WTC11 (cell line): ENCODE data around the gene SEMA7A. TPM values are rescaled to one million over a fixed set of nuclear protein-coding genes. Genes with fewer than 3 reads are reported as not detected.

Experiments used
- ATAC-seq: fragments of 200-7000 bp; cut with Tn5 transposase; 2 replicates; pipeline ENCODE4 v1.10.0; 2021; ENCODE audit warnings: mild to moderate bottlenecking, moderate library complexity
- CTCF ChIA-PET: fragments of 300-600 bp; sonication (Branson Sonifier 250); formaldehyde crosslinking; loops from one replicate; lab custom pipeline; 2021; ENCODE audit warnings: antibody characterized with exemption; lab: Charles Lee
- POLR2A ChIA-PET: fragments of 350-600 bp; sonication (Branson Sonifier 250); formaldehyde crosslinking; loops from one replicate; lab custom pipeline; 2021; ENCODE audit warnings: antibody characterized with exemption; lab: Charles Lee
- DNase-seq: peaks from one replicate; pipeline ENCODE4 v3.0.0; 2021; ENCODE audit warnings: low spot score
- H3K27ac Mint-ChIP-seq: 2 replicates; pipeline ENCODE4 v1.8.0; 2021; ENCODE audit warnings: mixed read lengths
- H3K27me3 Mint-ChIP-seq: 2 replicates; pipeline ENCODE4 v1.8.0; 2021; ENCODE audit warnings: low read depth, mild to moderate bottlenecking, moderate library complexity, mixed read lengths
- H3K36me3 Mint-ChIP-seq: 2 replicates; pipeline ENCODE4 v1.8.0; 2021; ENCODE audit warnings: mixed read lengths
- H3K4me1 Mint-ChIP-seq: 2 replicates; pipeline ENCODE4 v1.8.0; 2022; ENCODE audit warnings: mixed read lengths
- H3K4me3 Mint-ChIP-seq: 2 replicates; pipeline ENCODE4 v1.8.0; 2021; ENCODE audit warnings: mild to moderate bottlenecking, moderate library complexity, mixed read lengths
- H3K9me3 Mint-ChIP-seq: 2 replicates; pipeline ENCODE4 v1.8.0; 2021; ENCODE audit warnings: mixed read lengths
- ELF4 ChIP-seq: sonication (generic); formaldehyde crosslinking; IDR thresholded peaks from 2 replicates; pipeline ENCODE4 v1.8.1; 2022; ENCODE audit warnings: low read depth, mild to moderate bottlenecking, moderate library complexity, missing genetic modification reagents
- FOXK1 ChIP-seq: sonication (generic); formaldehyde crosslinking; IDR thresholded peaks from 2 replicates; pipeline ENCODE4 v1.8.0; 2022; ENCODE audit warnings: mild to moderate bottlenecking, moderate library complexity, missing genetic modification reagents
- MXD4 ChIP-seq: fragments of 250-450 bp; sonication (Bioruptor Pico); IDR thresholded peaks from 2 replicates; pipeline ENCODE4 v1.8.0; 2021; ENCODE audit warnings: mild to moderate bottlenecking, moderate library complexity, borderline replicate concordance
- NR3C1 ChIP-seq: sonication (generic); formaldehyde crosslinking; conservative IDR thresholded peaks from 2 replicates; pipeline ENCODE4 v1.8.1; 2023; ENCODE audit warnings: low read depth, mild to moderate bottlenecking, missing genetic modification reagents
- RELA ChIP-seq: sonication (generic); formaldehyde crosslinking; IDR thresholded peaks from 2 replicates; pipeline ENCODE4 v1.8.1; 2022; ENCODE audit warnings: missing genetic modification reagents, mild to moderate bottlenecking, borderline replicate concordance
- SP1 ChIP-seq: sonication (generic); formaldehyde crosslinking; conservative IDR thresholded peaks from 2 replicates; pipeline ENCODE4 v1.8.1; 2022; ENCODE audit warnings: missing genetic modification reagents
- ZNF219 ChIP-seq: sonication (generic); formaldehyde crosslinking; IDR thresholded peaks from 2 replicates; pipeline ENCODE4 v1.8.0; 2023; ENCODE audit warnings: missing genetic modification reagents, mild to moderate bottlenecking, borderline replicate concordance
- ZNF232 ChIP-seq: sonication (generic); formaldehyde crosslinking; IDR thresholded peaks from 2 replicates; pipeline ENCODE4 v1.8.0; 2022; ENCODE audit warnings: mild to moderate bottlenecking, missing genetic modification reagents
- ZNF263 ChIP-seq: sonication (generic); formaldehyde crosslinking; IDR thresholded peaks from 2 replicates; pipeline ENCODE4 v1.8.1; 2022; ENCODE audit warnings: low read depth, mild to moderate bottlenecking, moderate library complexity, missing genetic modification reagents
- ZNF423 ChIP-seq: fragments of 250-450 bp; sonication (Bioruptor Pico); IDR thresholded peaks from 2 replicates; pipeline ENCODE4 v2.1.2; 2022; ENCODE audit warnings: mild to moderate bottlenecking, moderate library complexity
- total RNA-seq: library from RNA; stranded (reverse); gene quantifications from 3 replicates; pipeline ENCODE4 v1.2.3, GENCODE V29; 2021
- TF ChIP-seq, protein P1 (sequence below): sonication (generic); formaldehyde crosslinking; IDR thresholded peaks from 2 replicates; pipeline ENCODE4 v1.8.0; 2023; ENCODE audit warnings: missing genetic modification reagents, mild to moderate bottlenecking, borderline replicate concordance
- TF ChIP-seq, protein P2 (sequence below): fragments of 200-600 bp; IDR thresholded peaks from 2 replicates; pipeline ENCODE4 v1.8.0; 2022; ENCODE audit warnings: antibody characterized with exemption
- TF ChIP-seq, protein P3 (sequence below): sonication (generic); formaldehyde crosslinking; IDR thresholded peaks from 2 replicates; pipeline ENCODE4 v1.8.1; 2022; ENCODE audit warnings: low read depth, missing genetic modification reagents, borderline replicate concordance
- TF ChIP-seq, protein P4 (sequence below): sonication (generic); formaldehyde crosslinking; conservative IDR thresholded peaks from 2 replicates; pipeline ENCODE4 v1.8.1; 2023; ENCODE audit warnings: mild to moderate bottlenecking, low read depth, missing genetic modification reagents, moderate library complexity
- TF ChIP-seq, protein P5 (sequence below): sonication (generic); formaldehyde crosslinking; IDR thresholded peaks from 2 replicates; pipeline ENCODE4 v1.8.0; 2022; ENCODE audit warnings: mild to moderate bottlenecking, missing genetic modification reagents
- TF ChIP-seq, protein P6 (sequence below): sonication (generic); formaldehyde crosslinking; IDR thresholded peaks from 2 replicates; pipeline ENCODE4 v1.8.1; 2023; ENCODE audit warnings: mild to moderate bottlenecking, missing genetic modification reagents

SEMA7A gene
- total RNA-seq, 1 experiment from 2014 or later, result 17.9 TPM

DNA sequence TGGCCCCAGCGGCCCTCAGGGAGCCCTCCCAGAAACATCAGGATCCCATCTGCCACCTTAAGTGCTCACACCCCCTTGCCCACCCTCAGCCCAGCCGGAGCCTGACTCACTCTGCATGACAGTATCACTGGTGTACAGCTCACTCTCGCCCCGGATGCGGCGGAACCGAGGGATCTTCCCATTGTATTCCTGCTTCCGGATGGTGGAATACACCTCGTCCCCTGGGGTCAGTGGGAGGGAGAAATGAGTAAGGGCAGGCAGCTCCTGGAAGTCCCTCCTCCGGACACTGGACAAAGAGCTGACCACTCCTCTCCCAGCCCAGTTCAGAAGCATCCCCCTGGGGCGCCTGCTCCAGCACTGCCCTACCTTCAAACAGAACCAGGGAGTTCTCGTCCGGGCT lies 16.5 kb downstream of the SEMA7A start (continued):
- TF ChIP-seq, protein P1, sequence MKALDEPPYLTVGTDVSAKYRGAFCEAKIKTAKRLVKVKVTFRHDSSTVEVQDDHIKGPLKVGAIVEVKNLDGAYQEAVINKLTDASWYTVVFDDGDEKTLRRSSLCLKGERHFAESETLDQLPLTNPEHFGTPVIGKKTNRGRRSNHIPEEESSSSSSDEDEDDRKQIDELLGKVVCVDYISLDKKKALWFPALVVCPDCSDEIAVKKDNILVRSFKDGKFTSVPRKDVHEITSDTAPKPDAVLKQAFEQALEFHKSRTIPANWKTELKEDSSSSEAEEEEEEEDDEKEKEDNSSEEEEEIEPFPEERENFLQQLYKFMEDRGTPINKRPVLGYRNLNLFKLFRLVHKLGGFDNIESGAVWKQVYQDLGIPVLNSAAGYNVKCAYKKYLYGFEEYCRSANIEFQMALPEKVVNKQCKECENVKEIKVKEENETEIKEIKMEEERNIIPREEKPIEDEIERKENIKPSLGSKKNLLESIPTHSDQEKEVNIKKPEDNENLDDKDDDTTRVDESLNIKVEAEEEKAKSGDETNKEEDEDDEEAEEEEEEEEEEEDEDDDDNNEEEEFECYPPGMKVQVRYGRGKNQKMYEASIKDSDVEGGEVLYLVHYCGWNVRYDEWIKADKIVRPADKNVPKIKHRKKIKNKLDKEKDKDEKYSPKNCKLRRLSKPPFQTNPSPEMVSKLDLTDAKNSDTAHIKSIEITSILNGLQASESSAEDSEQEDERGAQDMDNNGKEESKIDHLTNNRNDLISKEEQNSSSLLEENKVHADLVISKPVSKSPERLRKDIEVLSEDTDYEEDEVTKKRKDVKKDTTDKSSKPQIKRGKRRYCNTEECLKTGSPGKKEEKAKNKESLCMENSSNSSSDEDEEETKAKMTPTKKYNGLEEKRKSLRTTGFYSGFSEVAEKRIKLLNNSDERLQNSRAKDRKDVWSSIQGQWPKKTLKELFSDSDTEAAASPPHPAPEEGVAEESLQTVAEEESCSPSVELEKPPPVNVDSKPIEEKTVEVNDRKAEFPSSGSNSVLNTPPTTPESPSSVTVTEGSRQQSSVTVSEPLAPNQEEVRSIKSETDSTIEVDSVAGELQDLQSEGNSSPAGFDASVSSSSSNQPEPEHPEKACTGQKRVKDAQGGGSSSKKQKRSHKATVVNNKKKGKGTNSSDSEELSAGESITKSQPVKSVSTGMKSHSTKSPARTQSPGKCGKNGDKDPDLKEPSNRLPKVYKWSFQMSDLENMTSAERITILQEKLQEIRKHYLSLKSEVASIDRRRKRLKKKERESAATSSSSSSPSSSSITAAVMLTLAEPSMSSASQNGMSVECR (CRISPR knock-in tag), result no peak
- TF ChIP-seq, protein P2, sequence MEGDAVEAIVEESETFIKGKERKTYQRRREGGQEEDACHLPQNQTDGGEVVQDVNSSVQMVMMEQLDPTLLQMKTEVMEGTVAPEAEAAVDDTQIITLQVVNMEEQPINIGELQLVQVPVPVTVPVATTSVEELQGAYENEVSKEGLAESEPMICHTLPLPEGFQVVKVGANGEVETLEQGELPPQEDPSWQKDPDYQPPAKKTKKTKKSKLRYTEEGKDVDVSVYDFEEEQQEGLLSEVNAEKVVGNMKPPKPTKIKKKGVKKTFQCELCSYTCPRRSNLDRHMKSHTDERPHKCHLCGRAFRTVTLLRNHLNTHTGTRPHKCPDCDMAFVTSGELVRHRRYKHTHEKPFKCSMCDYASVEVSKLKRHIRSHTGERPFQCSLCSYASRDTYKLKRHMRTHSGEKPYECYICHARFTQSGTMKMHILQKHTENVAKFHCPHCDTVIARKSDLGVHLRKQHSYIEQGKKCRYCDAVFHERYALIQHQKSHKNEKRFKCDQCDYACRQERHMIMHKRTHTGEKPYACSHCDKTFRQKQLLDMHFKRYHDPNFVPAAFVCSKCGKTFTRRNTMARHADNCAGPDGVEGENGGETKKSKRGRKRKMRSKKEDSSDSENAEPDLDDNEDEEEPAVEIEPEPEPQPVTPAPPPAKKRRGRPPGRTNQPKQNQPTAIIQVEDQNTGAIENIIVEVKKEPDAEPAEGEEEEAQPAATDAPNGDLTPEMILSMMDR, result no peak
- no peak for TF ChIP-seq FOXK1 (CRISPR knock-in tag)
- TF ChIP-seq ZNF232 (CRISPR knock-in tag), result no peak
- TF ChIP-seq, protein P3, sequence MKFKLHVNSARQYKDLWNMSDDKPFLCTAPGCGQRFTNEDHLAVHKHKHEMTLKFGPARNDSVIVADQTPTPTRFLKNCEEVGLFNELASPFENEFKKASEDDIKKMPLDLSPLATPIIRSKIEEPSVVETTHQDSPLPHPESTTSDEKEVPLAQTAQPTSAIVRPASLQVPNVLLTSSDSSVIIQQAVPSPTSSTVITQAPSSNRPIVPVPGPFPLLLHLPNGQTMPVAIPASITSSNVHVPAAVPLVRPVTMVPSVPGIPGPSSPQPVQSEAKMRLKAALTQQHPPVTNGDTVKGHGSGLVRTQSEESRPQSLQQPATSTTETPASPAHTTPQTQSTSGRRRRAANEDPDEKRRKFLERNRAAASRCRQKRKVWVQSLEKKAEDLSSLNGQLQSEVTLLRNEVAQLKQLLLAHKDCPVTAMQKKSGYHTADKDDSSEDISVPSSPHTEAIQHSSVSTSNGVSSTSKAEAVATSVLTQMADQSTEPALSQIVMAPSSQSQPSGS (CRISPR knock-in tag), result no peak
- TF ChIP-seq SP1, result no peak
- no peak for TF ChIP-seq NR3C1
- TF ChIP-seq, protein P4, sequence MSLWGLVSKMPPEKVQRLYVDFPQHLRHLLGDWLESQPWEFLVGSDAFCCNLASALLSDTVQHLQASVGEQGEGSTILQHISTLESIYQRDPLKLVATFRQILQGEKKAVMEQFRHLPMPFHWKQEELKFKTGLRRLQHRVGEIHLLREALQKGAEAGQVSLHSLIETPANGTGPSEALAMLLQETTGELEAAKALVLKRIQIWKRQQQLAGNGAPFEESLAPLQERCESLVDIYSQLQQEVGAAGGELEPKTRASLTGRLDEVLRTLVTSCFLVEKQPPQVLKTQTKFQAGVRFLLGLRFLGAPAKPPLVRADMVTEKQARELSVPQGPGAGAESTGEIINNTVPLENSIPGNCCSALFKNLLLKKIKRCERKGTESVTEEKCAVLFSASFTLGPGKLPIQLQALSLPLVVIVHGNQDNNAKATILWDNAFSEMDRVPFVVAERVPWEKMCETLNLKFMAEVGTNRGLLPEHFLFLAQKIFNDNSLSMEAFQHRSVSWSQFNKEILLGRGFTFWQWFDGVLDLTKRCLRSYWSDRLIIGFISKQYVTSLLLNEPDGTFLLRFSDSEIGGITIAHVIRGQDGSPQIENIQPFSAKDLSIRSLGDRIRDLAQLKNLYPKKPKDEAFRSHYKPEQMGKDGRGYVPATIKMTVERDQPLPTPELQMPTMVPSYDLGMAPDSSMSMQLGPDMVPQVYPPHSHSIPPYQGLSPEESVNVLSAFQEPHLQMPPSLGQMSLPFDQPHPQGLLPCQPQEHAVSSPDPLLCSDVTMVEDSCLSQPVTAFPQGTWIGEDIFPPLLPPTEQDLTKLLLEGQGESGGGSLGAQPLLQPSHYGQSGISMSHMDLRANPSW, result no peak
- TF ChIP-seq ZNF423 (CRISPR knock-in tag), result no peak

DNA sequence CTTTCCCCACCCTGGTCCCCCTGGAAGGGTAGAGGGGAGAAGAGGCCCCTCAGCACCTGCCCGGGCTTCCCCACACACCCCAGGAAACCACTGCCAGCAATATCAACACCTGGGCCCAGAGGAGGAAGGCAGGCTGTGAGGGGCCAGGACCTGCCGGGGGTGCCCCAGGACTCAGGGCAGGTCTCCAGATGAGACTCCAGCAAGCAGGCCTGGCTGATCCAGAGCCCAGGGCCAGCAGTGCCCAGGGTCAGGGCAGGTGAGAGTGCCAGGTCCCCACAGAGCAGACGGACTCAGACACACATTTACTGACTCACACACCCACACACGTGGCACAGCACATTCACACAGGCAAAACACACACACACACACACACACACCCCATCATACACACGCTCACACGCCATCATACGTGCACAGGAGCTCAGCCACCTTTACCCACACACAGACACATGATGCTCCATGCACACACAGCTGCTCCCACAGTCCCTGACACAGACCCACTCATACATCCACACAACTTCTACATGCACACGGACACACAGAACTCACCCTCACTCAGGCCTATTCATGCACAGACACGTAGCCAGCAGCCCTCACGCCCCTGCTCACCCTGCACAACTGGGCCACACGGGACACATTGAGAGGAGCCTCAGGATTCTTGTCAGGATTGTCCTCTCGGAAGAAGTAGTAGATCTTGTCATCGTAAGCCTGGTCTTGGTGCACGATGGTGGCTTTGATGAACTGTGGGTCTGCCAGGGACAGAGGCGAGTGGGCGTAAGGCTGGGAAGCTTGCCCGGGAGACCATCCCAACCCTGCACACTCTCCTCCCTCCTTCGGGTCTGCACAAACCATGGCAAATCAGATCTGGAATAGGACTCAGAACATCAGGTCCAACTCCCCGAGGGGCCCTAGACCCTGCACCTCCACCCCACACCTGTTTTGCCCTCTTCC lies 17.5 kb downstream of the SEMA7A start:
- peaks cover 12% of the 10 kb centered on the region for H3K36me3 Mint-ChIP-seq
- POLR2A ChIA-PET, result no interaction called here
- ATAC-seq, result no peak
- H3K4me1 Mint-ChIP-seq, result 0 out of 2 replicates have a peak, but pooled peaks cover 4% of the 10 kb centered on the region
- H3K27ac Mint-ChIP-seq, result no peak overlapping the region; the same call in 1 of the 2 replicates
- CTCF ChIA-PET, result no interaction called here
- H3K4me3 Mint-ChIP-seq, result no peak overlapping the region
- no peaks in the 10 kb centered on the region for H3K9me3 Mint-ChIP-seq
- DNase-seq, result no peak
- no peaks in the 10 kb centered on the region for H3K27me3 Mint-ChIP-seq
- no peak for TF ChIP-seq RELA (CRISPR knock-in tag)
- TF ChIP-seq, protein P5, sequence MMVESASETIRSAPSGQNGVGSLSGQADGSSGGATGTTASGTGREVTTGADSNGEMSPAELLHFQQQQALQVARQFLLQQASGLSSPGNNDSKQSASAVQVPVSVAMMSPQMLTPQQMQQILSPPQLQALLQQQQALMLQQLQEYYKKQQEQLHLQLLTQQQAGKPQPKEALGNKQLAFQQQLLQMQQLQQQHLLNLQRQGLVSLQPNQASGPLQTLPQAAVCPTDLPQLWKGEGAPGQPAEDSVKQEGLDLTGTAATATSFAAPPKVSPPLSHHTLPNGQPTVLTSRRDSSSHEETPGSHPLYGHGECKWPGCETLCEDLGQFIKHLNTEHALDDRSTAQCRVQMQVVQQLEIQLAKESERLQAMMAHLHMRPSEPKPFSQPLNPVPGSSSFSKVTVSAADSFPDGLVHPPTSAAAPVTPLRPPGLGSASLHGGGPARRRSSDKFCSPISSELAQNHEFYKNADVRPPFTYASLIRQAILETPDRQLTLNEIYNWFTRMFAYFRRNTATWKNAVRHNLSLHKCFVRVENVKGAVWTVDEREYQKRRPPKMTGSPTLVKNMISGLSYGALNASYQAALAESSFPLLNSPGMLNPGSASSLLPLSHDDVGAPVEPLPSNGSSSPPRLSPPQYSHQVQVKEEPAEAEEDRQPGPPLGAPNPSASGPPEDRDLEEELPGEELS (CRISPR knock-in tag), result no peak
- TF ChIP-seq ZNF263 (CRISPR knock-in tag), result no peak
- TF ChIP-seq, protein P6, sequence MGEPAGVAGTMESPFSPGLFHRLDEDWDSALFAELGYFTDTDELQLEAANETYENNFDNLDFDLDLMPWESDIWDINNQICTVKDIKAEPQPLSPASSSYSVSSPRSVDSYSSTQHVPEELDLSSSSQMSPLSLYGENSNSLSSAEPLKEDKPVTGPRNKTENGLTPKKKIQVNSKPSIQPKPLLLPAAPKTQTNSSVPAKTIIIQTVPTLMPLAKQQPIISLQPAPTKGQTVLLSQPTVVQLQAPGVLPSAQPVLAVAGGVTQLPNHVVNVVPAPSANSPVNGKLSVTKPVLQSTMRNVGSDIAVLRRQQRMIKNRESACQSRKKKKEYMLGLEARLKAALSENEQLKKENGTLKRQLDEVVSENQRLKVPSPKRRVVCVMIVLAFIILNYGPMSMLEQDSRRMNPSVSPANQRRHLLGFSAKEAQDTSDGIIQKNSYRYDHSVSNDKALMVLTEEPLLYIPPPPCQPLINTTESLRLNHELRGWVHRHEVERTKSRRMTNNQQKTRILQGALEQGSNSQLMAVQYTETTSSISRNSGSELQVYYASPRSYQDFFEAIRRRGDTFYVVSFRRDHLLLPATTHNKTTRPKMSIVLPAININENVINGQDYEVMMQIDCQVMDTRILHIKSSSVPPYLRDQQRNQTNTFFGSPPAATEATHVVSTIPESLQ (CRISPR knock-in tag), result no peak
- TF ChIP-seq ELF4 (CRISPR knock-in tag), result no peak
- no peak for TF ChIP-seq MXD4 (CRISPR knock-in tag)
- TF ChIP-seq ZNF219 (CRISPR knock-in tag), result no peak
